Natural killer cell (primary cell): Measurements from ENCODE around the gene EXOC4. TPM values are rescaled to one million over a fixed set of nuclear protein-coding genes. Genes with fewer than 3 reads are reported as not detected.

Source experiments
- ATAC-seq, 3 donors: fragments of 150-1000 bp in 2 of 3; fragments of 200-7000 bp in 1 of 3; cut with Tn5 transposase; 1 replicate in 1 of 3; 2 replicates in 2 of 3; pipeline ENCODE4 v1.10.0; 2021; ENCODE audit warnings: mild to moderate bottlenecking in 2 of 3, moderate library complexity in 2 of 3
- DNase-seq, 2 donors: peaks; one replicate each; pipeline versions ENCODE4 v3.0.0 to v3.0.0-alpha.2; 2013 to 2021; ENCODE audit warnings: mixed read lengths in 1 of 2
- H3K27ac ChIP-seq: one replicate; pipeline ENCODE4 v1.5.1; 2013; ENCODE audit warnings: mild to moderate bottlenecking, low read length
- H3K27me3 ChIP-seq: one replicate; pipeline ENCODE4 v1.6.1; 2013; ENCODE audit warnings: low read length; ENCODE audit not compliant: control insufficient read depth, insufficient read depth
- H3K36me3 ChIP-seq: one replicate; pipeline ENCODE4 v1.6.1; 2013; ENCODE audit warnings: low read length; ENCODE audit not compliant: control insufficient read depth, insufficient read depth
- H3K4me1 ChIP-seq: one replicate; pipeline ENCODE4 v1.6.1; 2013; ENCODE audit warnings: low read length; ENCODE audit not compliant: control insufficient read depth, insufficient read depth
- H3K4me3 ChIP-seq: one replicate; pipeline ENCODE4 v1.5.1; 2013; ENCODE audit warnings: low read length
- H3K9me3 ChIP-seq: one replicate; pipeline ENCODE4 v1.6.1; 2013; ENCODE audit warnings: low read length; ENCODE audit not compliant: control insufficient read depth, insufficient read depth
- H3K27ac Mint-ChIP-seq, 2 donors: one replicate each; pipeline ENCODE4 v1.8.0; 2022; ENCODE audit warnings: mild to moderate bottlenecking in 2 of 2, mixed read lengths in 2 of 2, moderate library complexity in 1 of 2
- H3K27me3 Mint-ChIP-seq, 2 donors: one replicate each; pipeline ENCODE4 v1.8.0; 2022; ENCODE audit warnings: low read depth in 2 of 2, mixed read lengths in 2 of 2
- H3K36me3 Mint-ChIP-seq: one replicate; pipeline ENCODE4 v1.8.0; 2022; ENCODE audit warnings: mixed read lengths
- H3K4me1 Mint-ChIP-seq, 2 donors: one replicate each; pipeline ENCODE4 v1.8.0; 2022; ENCODE audit warnings: mixed read lengths in 2 of 2
- H3K4me3 Mint-ChIP-seq: one replicate; pipeline ENCODE4 v1.8.0; 2022; ENCODE audit warnings: mild to moderate bottlenecking, moderate library complexity, mixed read lengths
- H3K9me3 Mint-ChIP-seq, 2 donors: one replicate each; pipeline ENCODE4 v1.8.0; 2022; ENCODE audit warnings: mixed read lengths in 2 of 2
- WGBS: methylation state at CpG from one replicate; pipeline ENCODE4 v1.1.7; 2013; ENCODE audit warnings: missing lambda C conversion rate; ENCODE audit not compliant: insufficient coverage; 5-methylcytosine and 5-hydroxymethylcytosine counted together
- intact Hi-C: fragments of 100-400 bp; cut with micrococcal nuclease; formaldehyde crosslinking; loops from one replicate; pipeline ENCODE4 v1.14.2; 2022
- total RNA-seq, 4 donors: library from RNA; stranded (reverse); fragments of 120-200 nt in 1 of 4; gene quantifications; one replicate each; pipeline versions ENCODE4 v1.2.3 to v1.2.4, GENCODE V29; 2013 to 2022
- TF ChIP-seq, protein P1 (sequence below): fragments of 200-600 bp; IDR thresholded peaks from one replicate; pipeline ENCODE4 v1.8.0; 2022; ENCODE audit warnings: antibody characterized with exemption

EXOC4 gene
- total RNA-seq, 3 donors from 2014 or later (not counting 1 experiment from before 2014, with no cell fraction given), result 105 to 148 (median 123) TPM

DNA sequence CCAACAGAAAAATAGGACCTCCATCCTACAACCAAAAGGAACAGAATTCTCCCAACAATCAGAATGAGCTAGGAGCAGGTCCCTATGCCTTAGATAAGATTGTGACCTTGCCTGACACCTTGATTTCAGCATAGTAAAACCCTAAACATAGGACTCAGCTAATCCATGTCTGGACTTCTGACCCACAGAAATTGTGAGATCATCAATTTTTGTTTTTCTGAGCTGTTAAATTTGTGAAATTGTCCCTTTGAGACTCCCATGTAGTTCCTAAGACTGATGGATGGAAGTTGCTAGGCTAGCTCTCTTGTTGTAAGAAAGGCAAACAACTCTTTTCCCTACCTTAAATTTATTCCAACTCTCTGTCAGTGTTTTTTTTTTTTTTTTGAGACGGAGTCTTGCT lies 244.2 kb downstream of the EXOC4 start:
- Mint-ChIP-seq H3K4me1 (peaks cover 13 to 32% of the 10 kb centered on the region in 2 donors), H3K27me3 (no peaks in the 10 kb centered on the region), H3K9me3 (no peaks in the 10 kb centered on the region), H3K27ac (no peak overlapping the region), H3K36me3 (no peaks in the 10 kb centered on the region), H3K4me3 (no peak overlapping the region)
- no peak for DNase-seq
- H3K27me3 ChIP-seq, result no peaks in the 10 kb centered on the region
- no peaks in the 10 kb centered on the region for H3K4me1 ChIP-seq
- H3K36me3 ChIP-seq, result no peaks in the 10 kb centered on the region
- no peak overlapping the region for H3K4me3 ChIP-seq
- no peak for ATAC-seq
- TF ChIP-seq, protein P1, sequence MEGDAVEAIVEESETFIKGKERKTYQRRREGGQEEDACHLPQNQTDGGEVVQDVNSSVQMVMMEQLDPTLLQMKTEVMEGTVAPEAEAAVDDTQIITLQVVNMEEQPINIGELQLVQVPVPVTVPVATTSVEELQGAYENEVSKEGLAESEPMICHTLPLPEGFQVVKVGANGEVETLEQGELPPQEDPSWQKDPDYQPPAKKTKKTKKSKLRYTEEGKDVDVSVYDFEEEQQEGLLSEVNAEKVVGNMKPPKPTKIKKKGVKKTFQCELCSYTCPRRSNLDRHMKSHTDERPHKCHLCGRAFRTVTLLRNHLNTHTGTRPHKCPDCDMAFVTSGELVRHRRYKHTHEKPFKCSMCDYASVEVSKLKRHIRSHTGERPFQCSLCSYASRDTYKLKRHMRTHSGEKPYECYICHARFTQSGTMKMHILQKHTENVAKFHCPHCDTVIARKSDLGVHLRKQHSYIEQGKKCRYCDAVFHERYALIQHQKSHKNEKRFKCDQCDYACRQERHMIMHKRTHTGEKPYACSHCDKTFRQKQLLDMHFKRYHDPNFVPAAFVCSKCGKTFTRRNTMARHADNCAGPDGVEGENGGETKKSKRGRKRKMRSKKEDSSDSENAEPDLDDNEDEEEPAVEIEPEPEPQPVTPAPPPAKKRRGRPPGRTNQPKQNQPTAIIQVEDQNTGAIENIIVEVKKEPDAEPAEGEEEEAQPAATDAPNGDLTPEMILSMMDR, result no peak
- intact Hi-C loops, result no loop called here
- no peak overlapping the region for H3K27ac ChIP-seq
- H3K9me3 ChIP-seq, result no peaks in the 10 kb centered on the region
- 33% methylated on average over 1 of the region's 1 CpG for WGBS

GRCh38 chr7:133501771-133502170 lies 248.9 kb downstream of the EXOC4 start:
- H3K9me3 ChIP-seq, result no peaks in the 10 kb centered on the region
- H3K9me3 Mint-ChIP-seq, result no peaks in the 10 kb centered on the region
- H3K4me1 ChIP-seq, result no peaks in the 10 kb centered on the region
- no peaks in the 10 kb centered on the region for H3K27me3 Mint-ChIP-seq
- no peaks in the 10 kb centered on the region for H3K36me3 Mint-ChIP-seq
- H3K4me1 Mint-ChIP-seq, result peaks cover 9 to 30% of the 10 kb centered on the region in 2 donors
- no peak overlapping the region for H3K27ac ChIP-seq
- intact Hi-C loops, result no loop called here
- TF ChIP-seq, protein P1, result no peak
- ATAC-seq, result no peak
- WGBS, result 95% methylated on average over 5 of the region's 5 CpGs
- no peak overlapping the region for H3K4me3 ChIP-seq
- DNase-seq, result no peak
- H3K27me3 ChIP-seq, result no peaks in the 10 kb centered on the region
- no peak overlapping the region for H3K4me3 Mint-ChIP-seq
- H3K36me3 ChIP-seq, result no peaks in the 10 kb centered on the region
- H3K27ac Mint-ChIP-seq, result no peak overlapping the region

- DNase-seq (no peak), ATAC-seq (no peak)
- Histone ChIP-seq H3K36me3 (no peaks in the 10 kb centered on the region), H3K27me3 (no peaks in the 10 kb centered on the region), H3K4me1 (no peaks in the 10 kb centered on the region), H3K9me3 (no peaks in the 10 kb centered on the region), H3K27ac (no peak overlapping the region), H3K4me3 (no peak overlapping the region)
- Mint-ChIP-seq H3K27ac (no peak overlapping the region), H3K27me3 (no peaks in the 10 kb centered on the region), H3K9me3 (no peaks in the 10 kb centered on the region), H3K36me3 (no peaks in the 10 kb centered on the region), H3K4me1 (peaks cover 9 to 30% of the 10 kb centered on the region in 2 donors), H3K4me3 (no peak overlapping the region)
- WGBS, result 100% methylated on average over 1 of the region's 1 CpG
- intact Hi-C loops, result no loop called here
- TF ChIP-seq, protein P1, result no peak
Measured at GRCh38 chr7:133502498-133502897, 249.6 kb downstream of the EXOC4 start.

DNA sequence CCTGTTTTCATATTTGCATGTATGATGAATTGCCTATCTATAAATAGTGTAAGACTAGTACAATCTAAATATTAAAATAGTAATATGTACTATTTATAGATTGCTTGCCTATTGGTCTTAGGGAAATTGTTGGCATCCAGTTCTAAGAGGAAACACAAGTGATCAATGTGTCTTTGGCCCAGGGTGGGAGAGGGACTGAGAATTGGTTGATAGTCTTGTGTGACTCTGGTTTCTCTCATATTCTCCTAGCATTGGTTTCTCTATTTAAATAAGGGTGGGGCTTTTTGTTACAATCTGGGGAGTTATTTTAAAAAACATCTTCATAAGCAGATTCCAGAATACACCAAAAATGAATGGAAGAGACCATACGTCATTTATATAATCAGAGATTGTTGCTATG lies 250.1 kb downstream of the EXOC4 start:
- H3K27me3 Mint-ChIP-seq, result no peaks in the 10 kb centered on the region
- Histone ChIP-seq H3K27me3 (no peaks in the 10 kb centered on the region), H3K9me3 (no peaks in the 10 kb centered on the region), H3K27ac (no peak overlapping the region), H3K36me3 (no peaks in the 10 kb centered on the region), H3K4me1 (no peaks in the 10 kb centered on the region), H3K4me3 (no peak overlapping the region)
- intact Hi-C loops, result no loop called here
- no peaks in the 10 kb centered on the region for H3K36me3 Mint-ChIP-seq
- H3K9me3 Mint-ChIP-seq, result no peaks in the 10 kb centered on the region
- no CpG with 5 or more reads among the region's 1 CpG for WGBS
- H3K4me1 Mint-ChIP-seq, result peaks cover 9 to 30% of the 10 kb centered on the region in 2 donors
- no peak for DNase-seq
- TF ChIP-seq, protein P1, result no peak
- H3K27ac Mint-ChIP-seq, result no peak overlapping the region
- ATAC-seq, result no peak
- no peak overlapping the region for H3K4me3 Mint-ChIP-seq
